ENCODE data around the gene FXYD7.
"Not testable (repeated sequence)": the region's sequence is repeated elsewhere in the genome, so short reads cannot be mapped to it uniquely, and the experiment has no call there.

Gene FXYD7

GRCh38 chr19:35099155-35099896 lies 43.7 kb upstream of the FXYD7 start:
- ChIA-PET POLR2A (no interaction called here), CTCF (interaction anchor here (0.9 to 3.1 kb wide), 5 partner anchors 12 to 37 kb away, joined by 3 to 15 read pairs (median 4); partner anchors contain the start of gene FXYD3)
- TF ChIP-seq, protein P1, sequence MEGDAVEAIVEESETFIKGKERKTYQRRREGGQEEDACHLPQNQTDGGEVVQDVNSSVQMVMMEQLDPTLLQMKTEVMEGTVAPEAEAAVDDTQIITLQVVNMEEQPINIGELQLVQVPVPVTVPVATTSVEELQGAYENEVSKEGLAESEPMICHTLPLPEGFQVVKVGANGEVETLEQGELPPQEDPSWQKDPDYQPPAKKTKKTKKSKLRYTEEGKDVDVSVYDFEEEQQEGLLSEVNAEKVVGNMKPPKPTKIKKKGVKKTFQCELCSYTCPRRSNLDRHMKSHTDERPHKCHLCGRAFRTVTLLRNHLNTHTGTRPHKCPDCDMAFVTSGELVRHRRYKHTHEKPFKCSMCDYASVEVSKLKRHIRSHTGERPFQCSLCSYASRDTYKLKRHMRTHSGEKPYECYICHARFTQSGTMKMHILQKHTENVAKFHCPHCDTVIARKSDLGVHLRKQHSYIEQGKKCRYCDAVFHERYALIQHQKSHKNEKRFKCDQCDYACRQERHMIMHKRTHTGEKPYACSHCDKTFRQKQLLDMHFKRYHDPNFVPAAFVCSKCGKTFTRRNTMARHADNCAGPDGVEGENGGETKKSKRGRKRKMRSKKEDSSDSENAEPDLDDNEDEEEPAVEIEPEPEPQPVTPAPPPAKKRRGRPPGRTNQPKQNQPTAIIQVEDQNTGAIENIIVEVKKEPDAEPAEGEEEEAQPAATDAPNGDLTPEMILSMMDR (IDR thresholded peaks at IDR 0.05; ENCODE audit: control extremely low read depth, extremely low read depth, low read depth, missing control alignments), result no peak
- no peak for DNase-seq (ENCODE audit: extremely low spot score)

DNA sequence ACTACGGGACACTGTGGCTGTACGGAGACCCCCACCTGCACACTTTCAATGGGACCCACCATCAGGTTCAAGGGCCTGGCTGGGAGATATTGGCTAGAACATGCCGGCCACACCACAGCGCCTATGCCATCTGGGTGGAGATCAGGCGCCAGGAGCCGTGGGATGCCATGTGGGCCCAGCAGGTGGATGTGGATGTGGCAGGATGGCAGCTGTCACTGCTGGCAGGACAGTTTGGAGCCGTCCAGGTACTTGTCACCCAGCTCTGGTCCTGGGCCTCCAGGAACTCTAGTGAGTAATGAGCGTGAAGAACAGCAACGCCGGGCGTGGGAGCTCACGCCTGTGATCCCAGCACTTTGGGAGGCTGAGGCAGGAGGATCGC lies 43.2 kb upstream of the FXYD7 start:
- ChIA-PET POLR2A (no interaction called here), CTCF (interaction anchor here (1.3 to 3.1 kb wide), 5 partner anchors 9 to 56 kb away, joined by 3 to 15 read pairs (median 5); partner anchors contain the start of gene FXYD3)
- TF ChIP-seq, protein P1 (IDR thresholded peaks at IDR 0.05; ENCODE audit: control extremely low read depth, extremely low read depth, low read depth, missing control alignments), result no peak
- no peak for DNase-seq (ENCODE audit: extremely low spot score)

- POLR2A ChIA-PET, result no interaction called here
- no peak for DNase-seq (ENCODE audit: extremely low spot score)
- TF ChIP-seq, protein P1 (IDR thresholded peaks at IDR 0.05; ENCODE audit: control extremely low read depth, extremely low read depth, low read depth, missing control alignments), result no peak
- CTCF ChIA-PET, result interaction anchor here (1.2 to 3.1 kb wide), 5 partner anchors 10 to 57 kb away, joined by 3 to 15 read pairs (median 4); partner anchors contain the start of gene FXYD3
These were observed 42.2 kb upstream of the FXYD7 start for GRCh38 chr19:35100588-35101533.

GRCh38 chr19:35101949-35102348 lies 41.1 kb upstream of the FXYD7 start:
- DNase-seq (ENCODE audit: extremely low spot score); POLR2A ChIA-PET: not testable (repeated sequence)
- CTCF ChIA-PET, result interaction anchor here (3.1 kb wide), 1 partner anchor 13 kb away, joined by 15 read pairs; the partner anchor contains the start of gene FXYD3

- POLR2A ChIA-PET; DNase-seq (ENCODE audit: extremely low spot score); CTCF ChIA-PET: not testable (repeated sequence)
These were observed 39.4 kb upstream of the FXYD7 start for GRCh38 chr19:35103614-35104013.

- ChIA-PET POLR2A (no interaction called here), CTCF (no interaction called here)
- TF ChIP-seq, protein P1 (IDR thresholded peaks at IDR 0.05; ENCODE audit: control extremely low read depth, extremely low read depth, low read depth, missing control alignments), result no peak
- no peak for DNase-seq (ENCODE audit: extremely low spot score)
These were observed 38.7 kb upstream of the FXYD7 start for GRCh38 chr19:35104361-35104760.

DNA sequence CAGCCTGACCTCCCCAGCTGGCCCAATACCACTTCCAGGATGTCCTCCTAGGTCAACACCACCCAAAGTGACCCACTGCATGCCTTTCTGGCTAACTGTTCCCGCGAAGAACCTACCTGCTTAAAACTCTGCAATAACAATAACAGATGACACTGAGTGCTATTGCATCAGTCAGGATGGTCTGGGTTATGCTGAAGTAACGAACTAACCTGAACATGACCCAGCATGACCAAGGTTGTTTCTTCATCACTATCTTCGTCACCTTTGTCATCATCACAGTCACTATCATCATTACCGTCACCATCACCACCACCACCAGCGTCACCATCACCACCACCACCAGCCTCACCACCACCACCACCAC lies 38.0 kb upstream of the FXYD7 start:
- ChIA-PET POLR2A (no interaction called here), CTCF (no interaction called here)
- DNase-seq (ENCODE audit: extremely low spot score), result no peak
- TF ChIP-seq, protein P1 (IDR thresholded peaks at IDR 0.05; ENCODE audit: control extremely low read depth, extremely low read depth, low read depth, missing control alignments), result no peak

Data from GM10248 (cell line).